Transverse colon (tissue), 4 donors: ENCODE results near the gene CCDC83. TPM values are rescaled to one million over a fixed set of nuclear protein-coding genes. Genes with fewer than 3 reads are reported as not detected.
A peak's percentile ranks its signal among the peaks of the same experiment; 100 is the strongest.
"Not testable (repeated sequence)": the region's sequence is repeated elsewhere in the genome, so short reads cannot be mapped to it uniquely, and the experiment has no call there.

ENCODE experiments used
- DNase-seq: peaks from one replicate; pipeline ENCODE4 v3.0.0-alpha.2; 2019
- H3K27ac ChIP-seq, 4 donors: fragments of 200-600 bp; sonication (generic); 2 replicates each; pipeline ENCODE4 v1.5.1; 2016 to 2018; ENCODE audit warnings: inconsistent platforms in 4 of 4
- H3K27me3 ChIP-seq: fragments of 200-600 bp; sonication (generic); 2 replicates; pipeline ENCODE4 v1.5.1; 2017; ENCODE audit warnings: inconsistent platforms
- H3K36me3 ChIP-seq, 4 donors: fragments of 200-600 bp; sonication (generic); 2 replicates each; pipeline ENCODE4 v1.5.1; 2017 to 2019; ENCODE audit warnings: inconsistent platforms in 4 of 4
- H3K4me1 ChIP-seq, 4 donors: fragments of 200-600 bp; sonication (generic); 2 replicates each; pipeline ENCODE4 v1.5.1; 2017 to 2020; ENCODE audit warnings: inconsistent platforms in 4 of 4
- H3K4me3 ChIP-seq, 4 donors: fragments of 200-600 bp; sonication (generic); 1 replicate in 1 of 4; 2 replicates in 3 of 4; pipeline versions ENCODE4 v1.5.1 to v1.6.1; 2017 to 2019; ENCODE audit warnings: inconsistent platforms in 4 of 4
- H3K9me3 ChIP-seq, 2 donors: fragments of 200-600 bp; sonication (generic); 2 replicates each; pipeline ENCODE4 v1.5.1; 2017 to 2019; ENCODE audit warnings: inconsistent platforms in 2 of 2
- EP300 ChIP-seq: sonication (generic); formaldehyde crosslinking; IDR thresholded peaks from one replicate; pipeline ENCODE4 v1.6.1; 2017; ENCODE audit warnings: antibody characterized with exemption, low read depth
- POLR2A ChIP-seq: fragments of 450-650 bp; IDR thresholded peaks from one replicate; pipeline ENCODE4 v1.6.1; 2016; ENCODE audit warnings: antibody characterized with exemption, mild to moderate bottlenecking, moderate library complexity
- POLR2AphosphoS5 ChIP-seq, 3 donors: sonication (generic); formaldehyde crosslinking; IDR thresholded peaks; one replicate each; pipeline ENCODE4 v1.6.1; 2016; ENCODE audit warnings: antibody characterized with exemption in 3 of 3
- WGBS, 2 donors: methylation state at CpG; one replicate each; pipeline ENCODE4 v1.1.5; 2018; ENCODE audit warnings: low coverage in 1 of 2; 5-methylcytosine and 5-hydroxymethylcytosine counted together
- in situ Hi-C, 4 donors: fragments of 200-750 bp; cut with MboI; loops; one replicate each; pipeline versions ENCODE4 v1.15.0 to v1.15.1; 2017; ENCODE audit warnings: low sequenced_read_pairs in 3 of 4, low pct_ligation_motif_present in 1 of 4, low pct_unique_long_range_greater_than_20kb in 1 of 4
- intact Hi-C: fragments of 100-400 bp; cut with DNase I; formaldehyde crosslinking; loops from one replicate; pipeline ENCODE4 v1.15.1; 2023; ENCODE audit warnings: low total_unique reads
- total RNA-seq, 4 donors: library from RNA; depleted of rRNA; stranded (reverse); fragments of >200 nt; gene quantifications; one replicate each; pipeline ENCODE4 v1.1.0, GENCODE V29; 2016
- TF ChIP-seq, protein P1 (sequence below), 5 experiments: fragments of 200-600 bp in 3 of 5; fragments of 450-650 bp in 2 of 5; sonication (generic) in 3 of 5; IDR thresholded peaks; 1 replicate in 2 of 5; 2 replicates in 3 of 5; pipeline ENCODE4 v1.5.1; 2016 to 2017; ENCODE audit warnings: antibody characterized with exemption in 5 of 5, inconsistent platforms in 3 of 5, mild to moderate bottlenecking in 2 of 5, moderate library complexity in 1 of 5

Gene CCDC83
- total RNA-seq, 4 donors from 2014 or later: not detected

DNA sequence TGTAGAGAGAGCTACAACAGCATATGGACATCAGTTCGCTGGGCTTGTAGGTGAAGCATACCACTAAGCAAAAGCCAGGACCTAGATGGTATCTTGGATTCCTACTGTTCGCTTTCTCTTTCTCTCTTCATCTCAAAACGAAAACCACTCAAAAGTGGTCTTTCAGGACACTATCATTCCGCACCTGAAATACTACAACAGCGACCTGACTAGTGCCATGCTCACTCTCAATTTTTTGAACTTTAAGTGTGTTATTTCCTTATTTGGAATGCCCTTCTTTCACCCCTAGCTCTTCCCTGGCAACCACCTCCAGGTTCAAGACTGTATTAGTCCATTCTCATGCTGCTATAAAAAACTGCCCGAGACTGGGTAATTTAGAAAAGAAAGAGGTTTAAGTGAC, 59.2 kb downstream of the CCDC83 start:
- Histone ChIP-seq H3K4me1 (no peaks in the 10 kb centered on the region), H3K27ac (no peak overlapping the region), H3K27me3 (no peaks in the 10 kb centered on the region), H3K36me3 (no peaks in the 10 kb centered on the region), H3K9me3 (no peaks in the 10 kb centered on the region), H3K4me3 (no peak overlapping the region)
- no peak for TF ChIP-seq EP300
- TF ChIP-seq POLR2AphosphoS5 (IDR thresholded peaks at IDR 0.05): no peak
- TF ChIP-seq, protein P1, sequence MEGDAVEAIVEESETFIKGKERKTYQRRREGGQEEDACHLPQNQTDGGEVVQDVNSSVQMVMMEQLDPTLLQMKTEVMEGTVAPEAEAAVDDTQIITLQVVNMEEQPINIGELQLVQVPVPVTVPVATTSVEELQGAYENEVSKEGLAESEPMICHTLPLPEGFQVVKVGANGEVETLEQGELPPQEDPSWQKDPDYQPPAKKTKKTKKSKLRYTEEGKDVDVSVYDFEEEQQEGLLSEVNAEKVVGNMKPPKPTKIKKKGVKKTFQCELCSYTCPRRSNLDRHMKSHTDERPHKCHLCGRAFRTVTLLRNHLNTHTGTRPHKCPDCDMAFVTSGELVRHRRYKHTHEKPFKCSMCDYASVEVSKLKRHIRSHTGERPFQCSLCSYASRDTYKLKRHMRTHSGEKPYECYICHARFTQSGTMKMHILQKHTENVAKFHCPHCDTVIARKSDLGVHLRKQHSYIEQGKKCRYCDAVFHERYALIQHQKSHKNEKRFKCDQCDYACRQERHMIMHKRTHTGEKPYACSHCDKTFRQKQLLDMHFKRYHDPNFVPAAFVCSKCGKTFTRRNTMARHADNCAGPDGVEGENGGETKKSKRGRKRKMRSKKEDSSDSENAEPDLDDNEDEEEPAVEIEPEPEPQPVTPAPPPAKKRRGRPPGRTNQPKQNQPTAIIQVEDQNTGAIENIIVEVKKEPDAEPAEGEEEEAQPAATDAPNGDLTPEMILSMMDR (IDR thresholded peaks at IDR 0.05): no peak
- TF ChIP-seq POLR2A: no peak
- 90 to 92% methylated on average over 2 to 6 of the region's 6 CpGs for WGBS, 2 donors
- in situ Hi-C loops (no loop called here), intact Hi-C loops (no loop called here)
- no peak for DNase-seq

DNA sequence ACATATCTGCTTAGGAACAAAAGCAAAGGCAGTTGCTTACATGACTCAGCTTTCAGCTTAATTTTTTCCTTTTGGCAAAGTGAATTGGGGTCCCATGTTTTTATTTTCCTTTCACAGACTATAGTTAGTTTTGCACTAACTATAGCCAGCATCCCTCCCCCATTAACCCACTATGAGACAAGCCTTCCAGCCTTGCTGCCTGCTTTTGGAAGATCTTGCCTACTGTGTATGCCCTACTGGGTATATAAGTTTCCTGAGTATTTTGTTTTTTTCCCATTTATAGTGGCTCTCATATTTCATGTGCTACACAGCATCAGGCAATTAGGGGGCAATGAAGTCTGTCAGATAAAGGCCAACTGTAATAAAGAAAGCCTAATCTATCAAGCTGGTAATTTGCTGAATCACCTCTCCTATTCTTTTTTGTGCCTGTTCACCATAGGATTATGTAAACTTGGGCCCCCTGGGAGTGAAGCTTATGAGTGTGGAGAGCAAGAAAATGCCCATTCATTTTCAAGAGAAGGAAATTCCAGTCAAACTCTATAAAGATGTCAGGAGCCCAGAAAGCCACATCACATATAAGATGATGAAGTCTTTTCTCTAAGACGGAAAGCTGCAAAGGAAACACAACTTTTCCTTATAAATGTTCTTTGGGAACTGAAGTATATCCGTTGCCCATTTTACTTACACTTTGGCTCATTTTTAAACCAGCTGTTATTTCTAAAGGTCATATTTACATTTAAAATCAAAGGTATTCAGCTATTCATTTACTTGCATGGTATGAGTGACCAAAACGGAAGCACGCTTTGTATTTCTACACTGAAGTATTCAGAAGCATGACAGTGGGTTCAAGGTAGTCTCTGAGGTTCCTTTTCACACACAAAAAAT, 64.0 kb downstream of the CCDC83 start:
- Histone ChIP-seq H3K4me3 (no peak overlapping the region), H3K27me3 (no peaks in the 10 kb centered on the region), H3K4me1 (peaks cover 0 to 7% (median 0%) of the 10 kb centered on the region in 4 donors), H3K27ac (no peak overlapping the region), H3K9me3 (no peaks in the 10 kb centered on the region), H3K36me3 (no peaks in the 10 kb centered on the region)
- intact Hi-C loops: no loop called here
- WGBS, 2 donors: 69 to 76% methylated on average over 4 of the region's 4 CpGs
- TF ChIP-seq POLR2AphosphoS5 (IDR thresholded peaks at IDR 0.05) (no peak), EP300 (no peak), POLR2A (no peak)
- TF ChIP-seq, protein P1 (IDR thresholded peaks at IDR 0.05): no peak
- in situ Hi-C loops: no loop called here
- DNase-seq: no peak

DNA sequence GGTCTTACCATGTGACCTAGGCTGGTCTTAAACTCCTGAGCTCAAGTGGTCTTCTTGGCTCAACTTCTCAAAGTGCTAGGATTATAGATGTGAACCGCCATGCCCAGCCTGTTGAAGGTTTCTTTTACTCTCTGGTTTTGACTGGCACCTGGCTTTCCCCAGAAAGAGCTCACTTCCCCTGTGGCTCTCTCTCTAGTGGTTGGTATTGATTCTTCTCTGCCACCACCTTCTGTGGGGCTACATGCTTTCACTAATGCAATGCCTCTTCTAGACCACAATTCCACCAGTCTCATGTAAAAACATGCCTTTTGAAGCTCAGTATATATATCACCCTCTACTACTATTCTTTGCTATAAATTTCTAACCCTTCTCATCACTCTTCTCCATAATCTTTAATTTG, 67.2 kb downstream of the CCDC83 start:
- H3K36me3 ChIP-seq: no peaks in the 10 kb centered on the region
- TF ChIP-seq POLR2AphosphoS5 (IDR thresholded peaks at IDR 0.05): no peak
- no peak for TF ChIP-seq EP300
- TF ChIP-seq, protein P1 (IDR thresholded peaks at IDR 0.05): no peak
- no peak for TF ChIP-seq POLR2A
- H3K4me3 ChIP-seq: no peak overlapping the region
- intact Hi-C loops: no loop called here
- peaks cover 0 to 7% (median 0%) of the 10 kb centered on the region in 4 donors for H3K4me1 ChIP-seq
- in situ Hi-C loops: no loop called here
- no peaks in the 10 kb centered on the region for H3K9me3 ChIP-seq
- no peak overlapping the region for H3K27ac ChIP-seq
- DNase-seq: no peak
- 65% methylated on average over 1 of the region's 1 CpG; no CpG with 5 or more reads in 1 of the 2 donors for WGBS, 2 donors
- H3K27me3 ChIP-seq: no peaks in the 10 kb centered on the region

DNA sequence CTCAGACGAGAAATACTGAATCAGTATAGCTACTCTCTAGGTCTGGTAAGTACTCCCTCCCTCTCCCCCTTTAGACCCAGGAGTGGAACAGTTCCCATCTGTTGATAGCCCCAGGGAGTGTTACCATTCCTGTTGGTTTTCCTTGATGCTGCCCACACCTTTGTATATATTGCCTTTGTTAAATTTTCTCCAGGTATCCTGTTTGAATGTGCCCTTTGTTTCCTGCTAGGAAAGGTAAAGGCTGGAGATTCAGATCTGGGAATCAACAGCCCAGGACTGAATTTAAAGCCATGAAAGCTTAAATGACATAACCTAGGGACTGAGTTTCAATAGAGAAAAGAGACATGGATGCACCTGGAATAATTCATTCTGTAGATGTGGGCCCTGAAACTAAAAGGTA, 68.3 kb downstream of the CCDC83 start:
- 68 to 71% methylated on average over 1 of the region's 1 CpG for WGBS, 2 donors
- H3K4me1 ChIP-seq: peaks cover 0 to 7% (median 0%) of the 10 kb centered on the region in 4 donors
- intact Hi-C loops: no loop called here
- in situ Hi-C loops: no loop called here
- no peaks in the 10 kb centered on the region for H3K27me3 ChIP-seq
- H3K9me3 ChIP-seq: no peaks in the 10 kb centered on the region
- no peak for DNase-seq
- H3K27ac ChIP-seq: peak overlapping the region in 2 of 4 donors; percentile 40 to 46
- no peak for TF ChIP-seq POLR2AphosphoS5 (IDR thresholded peaks at IDR 0.05)
- TF ChIP-seq POLR2A: no peak
- no peak overlapping the region for H3K4me3 ChIP-seq
- no peaks in the 10 kb centered on the region for H3K36me3 ChIP-seq

DNA sequence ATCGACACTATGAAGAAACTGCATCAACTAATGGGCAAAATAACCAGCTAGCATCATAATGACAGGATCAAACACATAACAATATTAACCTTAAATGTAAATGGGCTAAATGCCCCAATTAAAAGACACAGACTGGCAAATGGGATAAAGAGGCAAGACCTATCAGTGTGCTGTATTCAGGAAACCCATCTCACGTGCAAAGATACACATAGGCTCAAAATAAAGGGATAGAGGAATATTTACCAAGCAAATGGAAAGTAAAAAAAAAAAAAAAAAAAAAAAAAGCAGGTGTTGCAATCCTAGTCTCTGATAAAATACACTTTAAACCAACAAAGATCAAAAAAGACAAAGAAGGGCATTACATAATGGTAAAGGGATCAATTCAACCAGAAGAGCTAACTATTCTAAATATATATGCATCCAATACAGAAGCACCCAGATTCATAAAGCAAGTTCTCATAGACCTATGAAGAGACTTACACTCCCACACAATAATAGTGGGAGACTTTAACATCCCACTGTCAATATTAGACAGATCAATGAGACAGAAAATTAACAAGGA, 71.6 kb downstream of the CCDC83 start:
- DNase-seq, H3K27me3 ChIP-seq, intact Hi-C loops, H3K9me3 ChIP-seq, H3K36me3 ChIP-seq, H3K4me1 ChIP-seq, H3K27ac ChIP-seq, H3K4me3 ChIP-seq: not testable (repeated sequence)
- WGBS, 2 donors: 58 to 80% methylated on average over 1 to 2 of the region's 2 CpGs
- in situ Hi-C loops: loop anchor here in 1 of 4 donors (25.0 kb wide), 1 partner anchor 286 kb away; no protein-coding TSS in a partner anchor
